ENCODE measurements around the gene ZFPM1. TPM values are rescaled to one million over a fixed set of nuclear protein-coding genes. Genes with fewer than 3 reads are reported as not detected.

The ZFPM1 gene
- polyA plus RNA-seq, 3 donors, result 1.8 to 5.9 (median 3.6) TPM

DNA sequence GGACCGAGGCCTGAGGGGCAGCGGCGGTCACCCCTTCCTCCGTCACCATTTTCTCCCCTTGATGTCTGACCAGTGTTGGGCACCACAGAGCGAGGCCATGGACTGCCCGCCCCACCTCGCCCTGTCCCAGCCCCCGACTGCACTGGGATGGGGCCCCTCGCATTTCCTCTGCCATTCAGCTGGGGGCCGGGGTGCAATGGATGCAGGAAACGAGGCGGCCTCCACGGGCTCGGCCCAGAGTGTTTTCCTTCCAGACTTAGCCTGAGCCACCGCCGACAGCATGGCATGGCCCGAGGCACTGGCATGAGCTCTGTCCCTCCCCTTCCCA, 72.5 kb downstream of the ZFPM1 start:
- no peak overlapping the region for H3K27ac ChIP-seq (ENCODE audit: low read depth, low read length)
- 53 to 56% (median 55%) methylated on average over 15 to 17 of the region's 17 CpGs for WGBS, 3 donors

DNA sequence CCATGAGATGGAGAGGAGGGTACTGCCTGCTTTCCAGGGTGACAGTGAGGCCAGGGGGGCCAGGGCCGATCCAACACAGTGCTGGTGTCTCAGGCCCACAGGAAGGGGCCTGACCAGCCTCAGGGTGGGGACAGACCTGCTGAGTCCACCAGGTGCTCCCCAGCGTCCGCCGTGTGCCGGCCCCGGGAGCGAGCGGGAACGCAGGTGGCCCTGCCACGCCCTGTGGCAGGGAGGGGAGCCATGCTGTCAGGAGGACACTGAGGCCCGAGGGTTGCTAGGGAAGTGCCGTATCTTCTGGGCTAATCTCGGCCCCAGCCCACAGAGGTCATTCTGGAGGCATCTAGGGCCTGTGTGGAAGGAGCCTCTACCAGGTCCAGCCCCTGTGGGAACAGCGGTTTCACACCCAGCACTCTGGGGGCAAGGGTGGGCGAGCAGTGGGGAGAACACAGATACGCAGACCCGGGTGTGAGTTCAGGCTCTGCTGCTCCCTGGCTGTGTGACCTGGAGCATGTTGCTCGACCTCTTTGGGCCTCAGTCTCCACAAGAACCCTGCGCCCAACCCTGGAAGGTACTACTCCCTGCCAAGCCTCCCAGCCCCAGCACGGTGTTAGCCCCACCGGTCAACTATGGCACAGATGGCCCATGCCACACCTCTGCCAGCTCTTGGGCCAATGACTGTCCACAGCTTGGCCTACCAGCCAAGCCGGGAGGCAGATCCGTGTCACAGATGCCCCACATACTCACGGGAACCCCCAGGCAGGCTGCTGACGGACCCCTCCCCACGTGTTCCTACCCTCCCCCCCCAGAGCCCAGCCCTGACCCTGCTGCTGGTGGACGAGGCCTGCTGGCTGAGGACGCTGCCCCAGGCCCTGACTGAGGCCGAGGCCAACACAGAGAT, 73.2 kb downstream of the ZFPM1 start:
- H3K27ac ChIP-seq (ENCODE audit: low read depth, low read length), result no peak overlapping the region
- 62 to 75% (median 75%) methylated on average over 28 to 29 of the region's 29 CpGs for WGBS, 3 donors

DNA sequence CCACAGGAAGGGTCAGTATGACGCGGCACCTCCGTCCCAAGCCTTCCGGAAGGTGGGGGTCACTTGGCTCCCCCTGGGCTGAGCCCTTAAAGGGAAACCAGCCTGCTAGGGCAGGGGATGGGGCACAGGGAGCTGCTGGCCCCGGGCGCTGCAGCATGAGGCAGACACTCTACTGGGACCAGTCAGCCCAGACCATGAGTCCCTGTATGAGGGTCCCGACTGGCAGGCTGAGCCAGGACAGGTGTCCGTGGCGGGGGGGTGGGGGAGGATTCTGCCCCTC, 73.8 kb downstream of the ZFPM1 start:
- no peak overlapping the region for H3K27ac ChIP-seq (ENCODE audit: low read depth, low read length)
- WGBS, 3 donors, result 66 to 84% (median 69%) methylated on average over 9 of the region's 9 CpGs

DNA sequence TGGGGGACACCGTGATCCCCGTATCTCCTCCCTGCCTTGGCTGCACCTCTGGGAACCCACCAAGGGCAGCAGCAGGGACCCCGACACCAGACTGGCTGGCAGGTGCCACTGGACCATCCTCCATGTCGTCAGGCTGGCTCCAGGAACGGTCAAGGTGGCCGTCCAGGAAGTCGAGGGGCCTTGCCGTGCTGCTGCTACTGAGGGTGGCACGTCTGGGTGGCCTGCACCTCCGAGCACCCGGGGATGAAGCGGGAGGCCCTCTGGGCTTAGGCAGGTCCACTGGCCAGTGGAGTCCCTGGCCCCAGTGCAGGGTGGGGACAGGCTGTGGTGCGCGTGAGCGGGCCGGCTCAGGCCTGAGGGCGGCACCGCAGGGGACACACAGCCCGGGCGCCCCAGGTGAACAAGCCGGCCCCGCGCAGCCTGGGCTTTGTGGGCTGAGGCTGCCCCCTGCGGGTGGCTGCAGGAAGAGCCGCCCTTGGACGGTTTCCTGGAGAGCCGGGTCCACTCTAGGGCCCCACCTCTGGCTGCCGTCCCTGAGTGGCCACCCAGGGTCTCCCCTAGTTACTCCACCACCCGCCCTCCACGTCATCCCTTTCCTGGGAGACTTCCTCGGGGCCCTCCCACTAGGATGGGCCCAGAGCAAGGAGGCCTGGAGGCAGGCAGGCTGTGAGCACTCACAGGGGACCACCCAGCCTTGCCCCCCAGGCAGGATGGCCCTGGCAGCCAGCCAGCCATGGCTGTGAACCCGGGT, 74.3 kb downstream of the ZFPM1 start:
- no peak overlapping the region for H3K27ac ChIP-seq (ENCODE audit: low read depth, low read length)
- 26 to 44% (median 31%) methylated on average over 28 to 32 of the region's 32 CpGs for WGBS, 3 donors

DNA sequence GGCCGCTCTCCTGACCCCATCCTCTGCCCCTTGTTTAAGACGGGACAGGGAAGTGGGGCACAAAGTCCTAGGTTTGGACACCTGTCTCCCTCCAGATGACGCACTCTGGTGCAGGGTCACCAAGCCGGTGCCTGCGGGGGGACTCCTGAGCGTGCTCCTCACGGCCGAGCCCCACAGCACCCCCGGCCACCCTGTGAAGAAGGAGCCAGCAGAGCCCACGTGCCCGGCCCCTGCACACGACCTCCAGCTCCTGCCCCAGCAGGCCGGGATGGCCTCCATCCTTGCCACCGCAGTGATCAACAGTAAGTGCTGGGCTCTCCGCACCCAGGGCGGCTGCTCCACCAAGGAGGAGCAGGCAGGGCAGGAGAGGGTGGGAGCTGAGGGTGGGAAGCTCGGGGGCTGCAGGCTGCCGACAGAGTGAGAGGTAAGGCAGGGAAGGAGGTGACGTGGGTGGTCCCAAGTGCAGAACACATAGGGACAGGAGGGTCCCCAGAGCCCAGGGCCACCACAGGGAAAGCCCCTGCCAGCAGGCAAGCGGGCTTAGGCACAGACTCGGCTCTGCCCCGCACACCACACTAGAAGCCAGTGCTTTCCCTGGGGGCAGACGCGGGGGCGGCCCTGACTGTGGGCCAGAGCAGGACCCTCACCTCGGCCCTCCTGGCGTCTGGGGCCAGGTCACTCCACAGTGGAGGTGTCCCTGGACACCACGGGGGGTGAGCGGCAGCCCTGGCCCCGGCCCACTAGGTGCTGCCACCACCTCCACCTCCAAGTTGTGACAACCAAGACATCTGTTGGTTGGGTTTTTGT, 75.1 kb downstream of the ZFPM1 start:
- no peak overlapping the region for H3K27ac ChIP-seq (ENCODE audit: low read depth, low read length)
- 75 to 82% (median 78%) methylated on average over 26 to 30 of the region's 30 CpGs for WGBS, 3 donors

DNA sequence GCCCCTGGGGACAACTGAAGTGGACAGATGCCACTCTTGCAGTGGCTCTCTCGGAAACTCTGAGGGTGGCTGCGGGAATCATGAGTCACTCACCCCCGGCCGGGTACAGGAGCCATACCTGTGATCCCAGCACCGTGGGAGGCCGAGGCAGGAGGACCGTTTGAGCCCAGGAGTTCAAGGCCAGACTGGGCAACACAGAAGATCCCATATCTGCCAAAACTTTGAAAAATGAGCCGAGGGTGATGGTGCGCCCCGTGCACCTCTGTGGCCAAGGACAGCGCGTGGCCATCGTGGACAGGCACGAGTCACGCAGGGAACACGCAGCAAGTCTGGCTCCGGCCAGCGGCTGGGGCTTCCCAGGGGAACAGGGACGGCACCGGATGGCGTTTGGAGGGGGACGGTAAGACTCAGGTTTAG, 75.8 kb downstream of the ZFPM1 start:
- no peak overlapping the region for H3K27ac ChIP-seq (ENCODE audit: low read depth, low read length)
- WGBS, 3 donors, result 85 to 88% (median 86%) methylated on average over 22 of the region's 22 CpGs

DNA sequence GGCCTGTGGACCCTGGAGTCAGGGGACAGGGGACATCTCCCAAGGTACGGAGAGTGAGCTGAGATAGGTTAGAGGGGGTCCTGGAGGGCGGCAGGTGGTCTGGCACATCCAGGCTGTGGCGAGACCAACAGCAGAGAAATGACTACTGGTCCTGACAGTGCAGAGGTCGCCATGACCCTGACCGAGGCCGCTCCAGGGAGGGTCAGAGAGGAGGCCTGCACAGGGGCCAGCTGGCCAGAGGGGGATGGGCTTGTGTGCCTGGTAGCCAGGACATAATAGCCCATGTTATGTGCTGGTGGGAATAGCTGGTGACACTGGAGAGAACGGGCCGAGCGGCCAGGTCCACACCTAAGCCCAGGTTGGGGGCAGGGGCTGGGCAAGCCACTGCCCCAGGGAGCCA, 76.5 kb downstream of the ZFPM1 start:
- WGBS, 3 donors, result 88 to 96% (median 94%) methylated on average over 9 of the region's 9 CpGs
- H3K27ac ChIP-seq (ENCODE audit: low read depth, low read length), result no peak overlapping the region

DNA sequence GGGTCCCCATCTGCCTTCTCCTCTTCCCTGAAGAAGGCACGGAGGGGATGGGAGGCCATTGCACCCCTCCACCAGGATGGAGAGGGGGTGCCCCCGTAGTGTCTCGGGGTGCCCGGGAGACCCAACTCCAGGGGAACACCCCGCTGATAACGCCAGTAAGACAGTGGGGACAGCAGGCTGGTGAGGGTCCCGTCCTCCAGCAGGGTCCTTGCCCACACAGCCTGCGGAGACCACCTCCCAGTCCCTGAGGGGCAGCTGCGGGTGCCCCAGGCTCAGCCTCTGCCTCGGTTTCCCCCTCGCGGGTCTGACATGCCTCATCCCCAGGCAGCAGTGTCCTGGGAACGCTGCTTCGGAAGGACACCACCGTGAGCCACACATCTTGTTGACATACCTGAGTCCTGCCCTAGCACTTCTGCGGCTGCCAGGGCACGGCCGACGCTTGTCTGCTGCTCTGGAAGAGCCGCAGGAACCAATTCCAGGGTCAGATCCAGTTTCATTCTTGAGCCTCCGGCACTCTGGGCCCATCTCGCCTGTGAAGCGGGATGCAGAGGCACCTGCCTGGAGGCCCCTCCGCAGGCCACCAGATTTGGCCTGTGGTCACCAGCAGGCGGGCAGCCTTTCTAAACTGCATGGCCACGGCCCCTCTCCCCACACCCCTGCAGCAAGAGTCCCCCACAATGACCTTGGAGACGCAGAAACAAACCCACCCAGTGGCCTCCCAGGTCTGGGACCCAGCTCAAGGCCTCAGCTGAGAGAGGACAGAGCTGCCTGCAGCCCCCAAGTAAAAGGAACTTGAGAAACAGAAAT, 77.2 kb downstream of the ZFPM1 start:
- 88 to 91% (median 89%) methylated on average over 27 of the region's 27 CpGs for WGBS, 3 donors
- H3K27ac ChIP-seq (ENCODE audit: low read depth, low read length), result no peak overlapping the region

DNA sequence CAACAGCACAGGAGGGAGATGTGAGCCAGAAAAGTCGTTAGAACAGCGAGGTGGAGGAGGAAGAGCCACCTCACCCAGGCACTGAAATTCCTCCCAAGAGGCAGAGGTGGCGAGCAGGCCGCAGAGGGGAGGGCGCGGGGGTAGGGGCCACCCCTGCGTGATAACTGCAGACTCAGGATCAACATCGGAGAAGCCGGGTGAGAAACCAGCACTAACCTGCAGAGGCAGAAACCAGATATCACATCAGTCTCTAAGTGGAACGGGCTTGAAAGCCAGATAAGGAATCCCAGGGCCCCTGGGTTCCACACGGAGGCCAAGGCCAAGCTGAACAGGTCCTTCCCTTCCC, 77.8 kb downstream of the ZFPM1 start:
- H3K27ac ChIP-seq (ENCODE audit: low read depth, low read length), result no peak overlapping the region
- WGBS, 3 donors, result 65 to 77% (median 75%) methylated on average over 11 of the region's 11 CpGs

DNA sequence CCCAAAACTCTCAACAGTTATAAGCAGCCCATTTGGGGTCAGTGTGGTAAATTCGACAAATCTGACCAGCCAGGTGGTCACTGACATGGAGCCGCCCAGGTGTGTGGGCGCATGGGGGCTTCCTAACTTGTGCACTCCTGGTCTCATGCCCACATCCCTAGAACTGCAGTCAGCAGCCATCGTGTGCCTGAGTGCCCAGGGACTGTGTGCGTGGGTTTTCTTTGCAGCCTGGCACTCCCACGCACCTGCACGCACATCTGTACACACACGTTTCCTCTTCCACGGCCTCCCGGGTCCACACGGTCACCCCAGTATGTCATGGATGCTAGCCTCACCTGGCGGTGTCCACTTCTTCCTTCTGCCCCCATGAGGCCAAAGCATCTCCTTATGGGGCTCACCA, 78.3 kb downstream of the ZFPM1 start:
- 83 to 87% (median 87%) methylated on average over 12 of the region's 12 CpGs for WGBS, 3 donors
- no peak overlapping the region for H3K27ac ChIP-seq (ENCODE audit: low read depth, low read length)

DNA sequence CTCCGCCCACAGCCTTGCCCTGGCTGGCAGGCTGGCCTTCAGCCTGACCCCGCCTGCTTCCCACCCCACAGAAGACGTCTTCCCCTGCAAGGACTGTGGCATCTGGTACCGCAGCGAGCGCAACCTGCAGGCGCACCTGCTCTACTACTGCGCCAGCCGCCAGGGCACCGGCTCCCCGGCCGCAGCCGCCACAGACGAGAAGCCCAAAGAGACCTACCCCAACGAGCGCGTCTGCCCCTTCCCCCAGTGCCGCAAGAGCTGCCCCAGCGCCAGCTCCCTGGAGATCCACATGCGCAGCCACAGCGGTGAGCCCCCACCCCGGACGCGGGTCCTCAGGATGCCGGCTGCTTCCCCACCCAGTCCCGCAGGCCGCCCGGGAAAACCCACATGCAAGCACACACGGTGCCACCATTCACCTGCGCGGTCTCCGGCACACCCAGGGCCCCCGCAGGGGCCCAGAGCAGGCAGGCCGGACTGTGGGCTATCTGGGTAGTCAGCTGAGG, 78.9 kb downstream of the ZFPM1 start:
- WGBS, 3 donors, result 91 to 92% (median 92%) methylated on average over 34 of the region's 34 CpGs
- H3K27ac ChIP-seq (ENCODE audit: low read depth, low read length), result no peak overlapping the region

DNA sequence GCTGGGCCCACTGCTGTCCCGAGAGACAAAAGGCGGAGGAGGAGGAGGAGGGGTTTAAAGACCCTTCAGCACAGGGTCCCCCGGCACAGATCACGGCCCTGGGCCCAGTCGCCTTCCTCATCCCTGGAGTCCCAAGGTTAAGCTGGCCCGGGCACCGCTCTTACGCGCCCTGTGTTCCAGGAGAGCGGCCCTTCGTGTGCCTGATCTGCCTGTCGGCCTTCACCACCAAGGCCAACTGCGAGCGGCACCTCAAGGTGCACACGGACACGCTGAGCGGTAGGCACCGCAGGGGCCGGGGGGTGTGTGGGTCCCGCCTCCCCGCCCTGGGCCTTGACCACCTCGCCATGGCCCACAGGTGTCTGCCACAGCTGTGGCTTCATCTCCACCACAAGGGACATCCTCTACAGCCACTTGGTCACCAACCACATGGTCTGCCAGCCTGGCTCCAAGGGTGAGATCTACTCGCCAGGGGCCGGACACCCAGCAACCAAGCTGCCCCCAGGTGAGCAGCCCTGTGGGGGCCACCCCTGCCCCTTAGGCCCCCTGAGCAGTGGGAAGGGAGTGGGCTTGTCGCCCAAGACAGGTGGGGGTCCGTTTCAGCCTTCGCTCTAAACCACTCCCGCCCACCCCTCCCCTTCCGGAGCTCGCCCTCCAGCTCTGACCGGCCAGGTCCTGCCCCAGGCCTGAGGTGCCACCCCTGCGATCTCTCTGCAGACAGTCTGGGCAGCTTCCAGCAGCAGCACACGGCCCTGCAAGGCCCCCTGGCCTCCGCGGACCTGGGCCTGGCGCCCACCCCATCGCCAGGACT, 79.6 kb downstream of the ZFPM1 start:
- 78 to 91% (median 88%) methylated on average over 32 to 37 of the region's 37 CpGs for WGBS, 3 donors
- H3K27ac ChIP-seq (ENCODE audit: low read depth, low read length), result no peak overlapping the region

DNA sequence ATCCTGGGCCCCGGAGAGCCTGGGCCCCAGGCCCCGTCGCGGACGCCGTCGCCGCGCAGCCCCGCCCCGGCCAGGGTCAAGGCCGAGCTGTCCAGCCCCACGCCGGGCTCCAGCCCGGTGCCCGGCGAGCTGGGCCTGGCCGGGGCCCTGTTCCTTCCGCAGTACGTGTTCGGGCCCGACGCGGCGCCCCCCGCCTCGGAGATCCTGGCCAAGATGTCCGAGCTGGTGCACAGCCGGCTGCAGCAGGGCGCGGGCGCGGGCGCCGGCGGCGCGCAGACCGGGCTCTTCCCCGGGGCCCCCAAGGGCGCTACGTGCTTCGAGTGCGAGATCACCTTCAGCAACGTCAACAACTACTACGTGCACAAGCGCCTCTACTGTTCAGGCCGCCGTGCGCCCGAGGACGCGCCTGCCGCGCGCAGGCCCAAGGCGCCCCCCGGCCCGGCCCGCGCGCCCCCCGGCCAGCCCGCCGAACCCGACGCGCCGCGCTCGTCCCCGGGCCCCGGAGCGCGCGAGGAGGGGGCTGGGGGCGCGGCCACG, 80.4 kb downstream of the ZFPM1 start:
- 41 to 68% (median 59%) methylated on average over 53 to 79 of the region's 79 CpGs for whole genome bisulfite sequencing, 3 donors
- H3K27ac ChIP-seq (ENCODE audit: low read depth, low read length), result no peak overlapping the region

DNA sequence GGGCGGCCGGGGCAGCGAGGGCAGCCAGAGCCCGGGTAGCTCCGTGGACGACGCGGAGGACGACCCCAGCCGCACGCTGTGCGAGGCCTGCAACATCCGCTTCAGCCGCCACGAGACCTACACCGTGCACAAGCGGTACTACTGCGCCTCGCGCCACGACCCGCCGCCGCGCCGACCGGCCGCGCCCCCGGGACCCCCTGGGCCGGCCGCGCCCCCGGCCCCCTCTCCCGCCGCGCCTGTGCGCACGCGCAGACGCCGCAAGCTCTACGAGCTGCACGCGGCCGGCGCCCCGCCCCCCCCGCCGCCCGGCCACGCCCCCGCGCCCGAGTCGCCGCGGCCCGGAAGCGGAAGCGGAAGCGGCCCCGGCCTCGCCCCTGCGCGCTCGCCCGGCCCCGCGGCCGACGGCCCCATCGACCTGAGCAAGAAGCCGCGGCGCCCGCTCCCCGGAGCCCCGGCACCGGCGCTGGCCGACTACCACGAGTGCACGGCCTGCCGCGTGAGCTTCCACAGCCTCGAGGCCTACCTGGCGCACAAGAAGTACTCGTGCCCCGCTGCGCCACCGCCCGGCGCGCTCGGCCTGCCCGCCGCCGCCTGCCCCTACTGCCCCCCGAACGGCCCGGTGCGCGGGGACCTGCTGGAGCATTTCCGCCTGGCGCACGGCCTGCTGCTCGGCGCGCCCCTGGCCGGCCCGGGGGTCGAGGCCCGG, 81.0 kb downstream of the ZFPM1 start:
- 10 to 63% (median 17%) methylated on average over 46 to 114 of the region's 114 CpGs for WGBS, 3 donors
- no peak overlapping the region for H3K27ac ChIP-seq (ENCODE audit: low read depth, low read length)

DNA sequence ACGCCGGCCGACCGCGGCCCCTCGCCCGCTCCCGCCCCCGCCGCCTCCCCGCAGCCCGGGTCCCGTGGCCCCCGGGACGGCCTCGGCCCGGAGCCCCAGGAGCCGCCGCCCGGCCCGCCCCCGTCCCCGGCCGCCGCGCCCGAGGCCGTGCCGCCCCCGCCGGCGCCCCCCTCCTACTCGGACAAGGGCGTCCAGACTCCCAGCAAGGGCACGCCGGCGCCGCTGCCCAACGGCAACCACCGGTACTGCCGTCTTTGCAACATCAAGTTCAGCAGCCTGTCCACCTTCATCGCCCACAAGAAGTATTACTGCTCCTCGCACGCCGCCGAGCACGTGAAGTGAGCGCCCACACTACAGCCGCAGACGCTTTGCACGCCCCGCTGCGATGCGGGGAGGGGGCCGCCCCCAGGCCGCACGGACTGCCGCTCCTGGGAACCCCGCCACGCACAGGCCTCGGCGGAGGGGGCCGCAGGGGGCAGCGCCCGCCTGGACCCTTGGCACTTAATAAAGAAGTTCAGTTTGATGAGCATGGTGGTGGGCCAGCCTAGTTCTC, 81.6 kb downstream of the ZFPM1 start:
- H3K27ac ChIP-seq (ENCODE audit: low read depth, low read length), result no peak overlapping the region
- 24 to 62% (median 29%) methylated on average over 52 to 65 of the region's 65 CpGs for WGBS, 3 donors

DNA sequence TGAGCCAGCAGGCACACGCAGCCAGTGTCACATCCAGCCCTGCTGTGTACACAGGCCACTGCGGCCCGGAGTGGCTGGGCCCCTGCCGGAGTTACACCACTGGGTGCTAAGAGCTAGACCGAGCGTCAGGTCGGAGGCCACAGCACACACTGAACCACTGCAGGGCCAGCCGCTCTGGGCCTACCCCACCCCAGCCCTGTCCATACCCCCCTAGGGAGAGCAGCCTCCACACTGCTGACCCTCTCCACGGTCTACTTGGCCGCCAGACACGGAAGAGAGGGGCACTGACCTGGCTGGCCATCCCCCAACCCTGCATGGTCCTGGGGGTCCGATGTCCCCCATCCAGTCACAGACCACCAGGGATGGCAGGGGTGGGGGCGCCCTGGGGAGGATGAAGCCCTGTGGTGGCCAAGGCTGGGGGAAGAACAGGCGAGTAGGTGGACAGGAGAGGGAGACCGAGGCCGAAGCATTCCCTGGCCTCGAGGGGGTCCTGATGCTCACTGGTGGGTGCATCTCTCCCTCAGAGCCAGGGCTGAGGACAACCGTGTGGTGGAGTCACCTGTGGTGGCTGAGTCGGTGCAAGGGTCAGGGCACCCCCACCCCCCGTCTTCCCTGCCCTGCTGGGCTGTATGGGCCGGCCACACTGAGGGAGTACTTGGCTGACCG, 82.2 kb downstream of the ZFPM1 start:
- 90 to 95% (median 90%) methylated on average over 21 to 22 of the region's 22 CpGs for whole genome bisulfite sequencing, 3 donors
- H3K27ac ChIP-seq (ENCODE audit: low read depth, low read length), result no peak overlapping the region

Data from adipose tissue (tissue), 3 donors.